ENCODE results near the gene ADPRH. TPM values are rescaled to one million over a fixed set of nuclear protein-coding genes. Genes with fewer than 3 reads are reported as not detected.

ADPRH gene
- total RNA-seq, 1 experiment from 2014 or later = 2.8 TPM

GRCh38 chr3:119598410-119599098, 19.3 kb downstream of the ADPRH start:
- Mint-ChIP-seq H3K9me3 (ENCODE audit: unreplicated experiment) (no peaks in the 10 kb centered on the region), H3K27me3 (ENCODE audit: insufficient read depth, unreplicated experiment) (no peaks in the 10 kb centered on the region), H3K36me3 (ENCODE audit: insufficient read depth, unreplicated experiment) (no peaks in the 10 kb centered on the region), H3K27ac (ENCODE audit: unreplicated experiment) (no peak overlapping the region), H3K4me1 (ENCODE audit: low read depth, unreplicated experiment) (no peaks in the 10 kb centered on the region), H3K4me3 (ENCODE audit: unreplicated experiment) (no peak overlapping the region)
- Histone ChIP-seq H3K4me1 (peaks cover 7% of the 10 kb centered on the region; the same call in 1 of the 2 replicates), H3K4me3 (ENCODE audit: low read depth, low read length) (no peak overlapping the region), H3K36me3 (ENCODE audit: control insufficient read depth, insufficient read depth, low read length) (no peaks in the 10 kb centered on the region), H3K9me3 (no peaks in the 10 kb centered on the region), H3K27me3 (replicated peaks; ENCODE audit: control insufficient read depth, insufficient read depth, low read length) (no peaks in the 10 kb centered on the region)
- POLR2A ChIA-PET = no interaction called here
- DNase-seq = no peak
- intact Hi-C loops (cut with micrococcal nuclease; ENCODE audit: unreplicated experiment) = no loop called here
- BruUV-seq (replicated peaks) = no TSS peak
- TF ChIP-seq, protein P1, sequence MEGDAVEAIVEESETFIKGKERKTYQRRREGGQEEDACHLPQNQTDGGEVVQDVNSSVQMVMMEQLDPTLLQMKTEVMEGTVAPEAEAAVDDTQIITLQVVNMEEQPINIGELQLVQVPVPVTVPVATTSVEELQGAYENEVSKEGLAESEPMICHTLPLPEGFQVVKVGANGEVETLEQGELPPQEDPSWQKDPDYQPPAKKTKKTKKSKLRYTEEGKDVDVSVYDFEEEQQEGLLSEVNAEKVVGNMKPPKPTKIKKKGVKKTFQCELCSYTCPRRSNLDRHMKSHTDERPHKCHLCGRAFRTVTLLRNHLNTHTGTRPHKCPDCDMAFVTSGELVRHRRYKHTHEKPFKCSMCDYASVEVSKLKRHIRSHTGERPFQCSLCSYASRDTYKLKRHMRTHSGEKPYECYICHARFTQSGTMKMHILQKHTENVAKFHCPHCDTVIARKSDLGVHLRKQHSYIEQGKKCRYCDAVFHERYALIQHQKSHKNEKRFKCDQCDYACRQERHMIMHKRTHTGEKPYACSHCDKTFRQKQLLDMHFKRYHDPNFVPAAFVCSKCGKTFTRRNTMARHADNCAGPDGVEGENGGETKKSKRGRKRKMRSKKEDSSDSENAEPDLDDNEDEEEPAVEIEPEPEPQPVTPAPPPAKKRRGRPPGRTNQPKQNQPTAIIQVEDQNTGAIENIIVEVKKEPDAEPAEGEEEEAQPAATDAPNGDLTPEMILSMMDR (IDR thresholded peaks at IDR 0.05; ENCODE audit: insufficient read depth in 1 of 2, low read depth in 1 of 2, low read length in 1 of 2, severe bottlenecking in 1 of 2, unreplicated experiment in 1 of 2) = no peak
- CTCF ChIA-PET = interaction anchor here (1.1 kb wide), 1 partner anchor 9 kb away, joined by 3 read pairs; no protein-coding TSS in a partner anchor

DNA sequence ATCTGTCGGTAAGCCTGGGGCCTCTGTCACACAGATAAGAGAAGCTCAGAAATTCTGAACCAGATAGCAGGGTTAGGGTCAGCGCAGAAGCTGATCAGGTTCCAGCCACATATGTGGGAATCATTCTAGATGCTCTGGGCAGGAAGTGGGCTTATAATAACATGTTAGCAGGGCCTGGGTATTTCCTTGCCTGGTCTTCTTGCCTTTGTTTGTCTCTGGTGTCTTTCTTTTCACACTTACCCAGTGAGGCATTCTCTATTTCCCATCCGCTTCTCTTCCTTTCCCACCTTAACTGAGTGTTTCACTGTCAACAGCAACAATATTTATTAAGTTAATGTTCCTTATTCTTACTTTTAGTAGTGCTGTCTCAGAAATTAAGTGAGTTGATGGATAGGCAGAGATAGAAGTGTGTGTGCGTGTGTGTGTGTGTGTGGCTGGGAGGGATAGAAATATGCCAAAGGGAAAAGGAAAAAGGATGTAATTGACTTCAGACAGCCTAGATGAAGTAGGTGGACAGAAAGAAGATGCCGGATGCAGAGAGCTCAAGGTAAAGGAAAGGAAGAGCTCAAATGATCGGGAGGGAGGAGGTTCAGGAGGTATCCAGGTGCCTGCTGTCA, 20.4 kb downstream of the ADPRH start:
- TF ChIP-seq, protein P1 (IDR thresholded peaks at IDR 0.05; ENCODE audit: insufficient read depth in 1 of 2, low read depth in 1 of 2, low read length in 1 of 2, severe bottlenecking in 1 of 2, unreplicated experiment in 1 of 2) = no peak
- no peaks in the 10 kb centered on the region for H3K36me3 Mint-ChIP-seq (ENCODE audit: insufficient read depth, unreplicated experiment)
- no peaks in the 10 kb centered on the region for H3K9me3 Mint-ChIP-seq (ENCODE audit: unreplicated experiment)
- intact Hi-C loops (cut with micrococcal nuclease; ENCODE audit: unreplicated experiment) = no loop called here
- DNase-seq = no peak
- no peak overlapping the region for H3K27ac Mint-ChIP-seq (ENCODE audit: unreplicated experiment)
- CTCF ChIA-PET = interaction anchor here (1.1 kb wide), 1 partner anchor 8 kb away, joined by 3 read pairs; no protein-coding TSS in a partner anchor
- H3K27me3 Mint-ChIP-seq (ENCODE audit: insufficient read depth, unreplicated experiment) = no peaks in the 10 kb centered on the region
- H3K36me3 ChIP-seq (ENCODE audit: control insufficient read depth, insufficient read depth, low read length) = no peaks in the 10 kb centered on the region
- peaks cover 7% of the 10 kb centered on the region; the same call in 1 of the 2 replicates for H3K4me1 ChIP-seq
- H3K4me1 Mint-ChIP-seq (ENCODE audit: low read depth, unreplicated experiment) = no peaks in the 10 kb centered on the region
- POLR2A ChIA-PET = interaction anchor here (0.5 kb wide), 1 partner anchor 63 kb away, joined by 3 read pairs; no protein-coding TSS in a partner anchor
- no peak overlapping the region for H3K4me3 ChIP-seq (ENCODE audit: low read depth, low read length)
- no peaks in the 10 kb centered on the region for H3K9me3 ChIP-seq
- BruUV-seq (replicated peaks) = no TSS peak
- H3K4me3 Mint-ChIP-seq (ENCODE audit: unreplicated experiment) = no peak overlapping the region
- no peaks in the 10 kb centered on the region for H3K27me3 ChIP-seq (replicated peaks; ENCODE audit: control insufficient read depth, insufficient read depth, low read length)

DNA sequence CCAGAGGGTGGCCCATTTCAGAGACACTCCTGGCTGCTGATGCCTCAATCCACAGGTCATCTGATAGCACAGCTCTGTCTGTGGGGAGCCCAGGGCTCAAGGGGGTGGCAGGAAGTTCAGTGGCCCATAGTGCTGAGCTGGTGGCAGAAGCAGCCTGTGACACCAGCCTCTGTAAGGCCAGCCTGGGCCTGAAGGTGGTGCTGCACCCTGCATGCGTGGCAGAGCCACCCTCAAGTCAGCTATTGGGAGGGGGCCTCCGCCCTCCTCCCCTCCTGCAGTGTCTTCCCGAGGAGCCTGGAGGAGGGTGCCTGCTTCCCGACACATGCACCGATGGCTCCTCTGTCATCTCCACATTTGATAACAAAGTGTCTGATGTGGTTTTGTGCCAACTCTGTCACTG, 21.4 kb downstream of the ADPRH start:
- Mint-ChIP-seq H3K9me3 (ENCODE audit: unreplicated experiment) (no peaks in the 10 kb centered on the region), H3K4me3 (ENCODE audit: unreplicated experiment) (no peak overlapping the region), H3K27ac (ENCODE audit: unreplicated experiment) (no peak overlapping the region), H3K4me1 (ENCODE audit: low read depth, unreplicated experiment) (no peaks in the 10 kb centered on the region), H3K36me3 (ENCODE audit: insufficient read depth, unreplicated experiment) (no peaks in the 10 kb centered on the region), H3K27me3 (ENCODE audit: insufficient read depth, unreplicated experiment) (no peaks in the 10 kb centered on the region)
- DNase-seq = peak in 1 of 2 experiments; percentile 12
- Histone ChIP-seq H3K27me3 (replicated peaks; ENCODE audit: control insufficient read depth, insufficient read depth, low read length) (no peaks in the 10 kb centered on the region), H3K4me3 (ENCODE audit: low read depth, low read length) (no peak overlapping the region), H3K4me1 (peaks cover 7% of the 10 kb centered on the region; the same call in 1 of the 2 replicates), H3K36me3 (ENCODE audit: control insufficient read depth, insufficient read depth, low read length) (no peaks in the 10 kb centered on the region), H3K9me3 (no peaks in the 10 kb centered on the region)
- intact Hi-C loops (cut with micrococcal nuclease; ENCODE audit: unreplicated experiment) = no loop called here
- TF ChIP-seq, protein P1 (IDR thresholded peaks at IDR 0.05; ENCODE audit: insufficient read depth in 1 of 2, low read depth in 1 of 2, low read length in 1 of 2, severe bottlenecking in 1 of 2, unreplicated experiment in 1 of 2) = peak in 1 of 2 experiments; percentile 44
- no TSS peak for BruUV-seq (replicated peaks)
- ChIA-PET POLR2A (no interaction called here), CTCF (no interaction called here)
